WTC11 (cell line): ENCODE measurements around the gene RYR2.

Source experiments
- ATF1 ChIP-seq: sonication (generic); formaldehyde crosslinking; IDR thresholded peaks from 2 replicates; pipeline ENCODE4 v1.8.1; 2023; ENCODE audit warnings: mild to moderate bottlenecking, moderate library complexity, missing genetic modification reagents
- ATF3 ChIP-seq: sonication (generic); formaldehyde crosslinking; conservative IDR thresholded peaks from 2 replicates; pipeline ENCODE4 v1.8.1; 2022; ENCODE audit warnings: mild to moderate bottlenecking, missing genetic modification reagents
- CREM ChIP-seq: sonication (generic); formaldehyde crosslinking; IDR thresholded peaks from 2 replicates; pipeline ENCODE4 v1.8.1; 2022; ENCODE audit warnings: mild to moderate bottlenecking, missing genetic modification reagents, moderate library complexity
- CTCF ChIP-seq: fragments of 200-600 bp; IDR thresholded peaks from 2 replicates; pipeline ENCODE4 v1.8.0; 2022; ENCODE audit warnings: antibody characterized with exemption
- ELF4 ChIP-seq: sonication (generic); formaldehyde crosslinking; IDR thresholded peaks from 2 replicates; pipeline ENCODE4 v1.8.1; 2022; ENCODE audit warnings: low read depth, mild to moderate bottlenecking, moderate library complexity, missing genetic modification reagents
- HMGXB4 ChIP-seq: sonication (generic); formaldehyde crosslinking; IDR thresholded peaks from 2 replicates; pipeline ENCODE4 v1.8.1; 2023; ENCODE audit warnings: mild to moderate bottlenecking, moderate library complexity, missing genetic modification reagents
- IRF1 ChIP-seq: sonication (generic); formaldehyde crosslinking; IDR thresholded peaks from 2 replicates; pipeline ENCODE4 v1.8.0; 2023; ENCODE audit warnings: missing genetic modification reagents
- MAX ChIP-seq: sonication (generic); formaldehyde crosslinking; IDR thresholded peaks from 2 replicates; pipeline ENCODE4 v1.8.0; 2022; ENCODE audit warnings: mild to moderate bottlenecking, missing genetic modification reagents
- NR2C2 ChIP-seq: sonication (generic); formaldehyde crosslinking; IDR thresholded peaks from 2 replicates; pipeline ENCODE4 v1.8.0; 2022; ENCODE audit warnings: mild to moderate bottlenecking, missing genetic modification reagents
- SP1 ChIP-seq: sonication (generic); formaldehyde crosslinking; conservative IDR thresholded peaks from 2 replicates; pipeline ENCODE4 v1.8.1; 2022; ENCODE audit warnings: missing genetic modification reagents
- STAT6 ChIP-seq: sonication (generic); formaldehyde crosslinking; conservative IDR thresholded peaks from 2 replicates; pipeline ENCODE4 v1.8.1; 2023; ENCODE audit warnings: mild to moderate bottlenecking, low read depth, missing genetic modification reagents, moderate library complexity
- TEAD4 ChIP-seq: sonication (generic); formaldehyde crosslinking; IDR thresholded peaks from 2 replicates; pipeline ENCODE4 v1.8.0; 2022; ENCODE audit warnings: mild to moderate bottlenecking, missing genetic modification reagents
- ZBTB21 ChIP-seq: sonication (generic); formaldehyde crosslinking; IDR thresholded peaks from 2 replicates; pipeline ENCODE4 v1.8.1; 2023; ENCODE audit warnings: mild to moderate bottlenecking, missing genetic modification reagents, borderline replicate concordance
- ZNF281 ChIP-seq: sonication (generic); formaldehyde crosslinking; IDR thresholded peaks from 2 replicates; pipeline ENCODE4 v1.8.0; 2023; ENCODE audit warnings: mild to moderate bottlenecking, missing genetic modification reagents

GRCh38 chr1:237239248-237239647 is 197.3 kb downstream of the RYR2 start:
- no peak for TF ChIP-seq ELF4 (CRISPR knock-in tag)
- no peak for TF ChIP-seq HMGXB4 (CRISPR knock-in tag)
- no peak for TF ChIP-seq CTCF
- TF ChIP-seq NR2C2: no peak
- no peak for TF ChIP-seq ATF1
- no peak; the same call in 1 of the 2 replicates for TF ChIP-seq MAX (CRISPR knock-in tag)
- TF ChIP-seq CREM (CRISPR knock-in tag): no peak
- no peak for TF ChIP-seq STAT6
- peak; percentile 27; the same call in 1 of the 2 replicates for TF ChIP-seq ZBTB21 (CRISPR knock-in tag)
- TF ChIP-seq ATF3: no peak
- TF ChIP-seq ZNF281 (CRISPR knock-in tag): no peak
- no peak for TF ChIP-seq IRF1 (CRISPR knock-in tag)
- no peak for TF ChIP-seq SP1 (CRISPR knock-in tag)
- TF ChIP-seq TEAD4 (CRISPR knock-in tag): no peak
